ENCODE results near the gene PINK1. TPM values are rescaled to one million over a fixed set of nuclear protein-coding genes. Genes with fewer than 3 reads are reported as not detected.
A peak's percentile ranks its signal among the peaks of the same experiment; 100 is the strongest.

The PINK1 gene
- polyA plus RNA-seq, 1 of the 3 experiments (the other 2 are of a cell fraction) = 24.4 TPM

GRCh38 chr1:20696397-20697333, 63.4 kb downstream of the PINK1 start (continued):
- TF ChIP-seq RXRA (IDR thresholded peaks at IDR 0.05; ENCODE audit: borderline replicate concordance, low read depth) (no peak; the same call in 1 of the 2 replicates), GABPA (IDR thresholded peaks at IDR 0.05; ENCODE audit: low read depth) (no peak), RAD21 (IDR thresholded peaks at IDR 0.05; ENCODE audit: low read length) (peak; percentile 89), TEAD4 (IDR thresholded peaks at IDR 0.05; ENCODE audit: borderline replicate concordance, insufficient read depth) (0 out of 2 replicates have a peak, but pooled peaks have one; percentile 16), JUND (IDR thresholded peaks at IDR 0.05) (no peak), RFX5 (IDR thresholded peaks at IDR 0.05; ENCODE audit: low read length) (no peak)
- TF ChIP-seq, protein P1, sequence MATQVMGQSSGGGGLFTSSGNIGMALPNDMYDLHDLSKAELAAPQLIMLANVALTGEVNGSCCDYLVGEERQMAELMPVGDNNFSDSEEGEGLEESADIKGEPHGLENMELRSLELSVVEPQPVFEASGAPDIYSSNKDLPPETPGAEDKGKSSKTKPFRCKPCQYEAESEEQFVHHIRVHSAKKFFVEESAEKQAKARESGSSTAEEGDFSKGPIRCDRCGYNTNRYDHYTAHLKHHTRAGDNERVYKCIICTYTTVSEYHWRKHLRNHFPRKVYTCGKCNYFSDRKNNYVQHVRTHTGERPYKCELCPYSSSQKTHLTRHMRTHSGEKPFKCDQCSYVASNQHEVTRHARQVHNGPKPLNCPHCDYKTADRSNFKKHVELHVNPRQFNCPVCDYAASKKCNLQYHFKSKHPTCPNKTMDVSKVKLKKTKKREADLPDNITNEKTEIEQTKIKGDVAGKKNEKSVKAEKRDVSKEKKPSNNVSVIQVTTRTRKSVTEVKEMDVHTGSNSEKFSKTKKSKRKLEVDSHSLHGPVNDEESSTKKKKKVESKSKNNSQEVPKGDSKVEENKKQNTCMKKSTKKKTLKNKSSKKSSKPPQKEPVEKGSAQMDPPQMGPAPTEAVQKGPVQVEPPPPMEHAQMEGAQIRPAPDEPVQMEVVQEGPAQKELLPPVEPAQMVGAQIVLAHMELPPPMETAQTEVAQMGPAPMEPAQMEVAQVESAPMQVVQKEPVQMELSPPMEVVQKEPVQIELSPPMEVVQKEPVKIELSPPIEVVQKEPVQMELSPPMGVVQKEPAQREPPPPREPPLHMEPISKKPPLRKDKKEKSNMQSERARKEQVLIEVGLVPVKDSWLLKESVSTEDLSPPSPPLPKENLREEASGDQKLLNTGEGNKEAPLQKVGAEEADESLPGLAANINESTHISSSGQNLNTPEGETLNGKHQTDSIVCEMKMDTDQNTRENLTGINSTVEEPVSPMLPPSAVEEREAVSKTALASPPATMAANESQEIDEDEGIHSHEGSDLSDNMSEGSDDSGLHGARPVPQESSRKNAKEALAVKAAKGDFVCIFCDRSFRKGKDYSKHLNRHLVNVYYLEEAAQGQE (IDR thresholded peaks at IDR 0.05; ENCODE audit: low read depth, low read length) = no peak
- TF ChIP-seq, protein P2, sequence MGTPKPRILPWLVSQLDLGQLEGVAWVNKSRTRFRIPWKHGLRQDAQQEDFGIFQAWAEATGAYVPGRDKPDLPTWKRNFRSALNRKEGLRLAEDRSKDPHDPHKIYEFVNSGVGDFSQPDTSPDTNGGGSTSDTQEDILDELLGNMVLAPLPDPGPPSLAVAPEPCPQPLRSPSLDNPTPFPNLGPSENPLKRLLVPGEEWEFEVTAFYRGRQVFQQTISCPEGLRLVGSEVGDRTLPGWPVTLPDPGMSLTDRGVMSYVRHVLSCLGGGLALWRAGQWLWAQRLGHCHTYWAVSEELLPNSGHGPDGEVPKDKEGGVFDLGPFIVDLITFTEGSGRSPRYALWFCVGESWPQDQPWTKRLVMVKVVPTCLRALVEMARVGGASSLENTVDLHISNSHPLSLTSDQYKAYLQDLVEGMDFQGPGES (IDR thresholded peaks at IDR 0.05; ENCODE audit: low read depth, low read length) = no peak

DNA sequence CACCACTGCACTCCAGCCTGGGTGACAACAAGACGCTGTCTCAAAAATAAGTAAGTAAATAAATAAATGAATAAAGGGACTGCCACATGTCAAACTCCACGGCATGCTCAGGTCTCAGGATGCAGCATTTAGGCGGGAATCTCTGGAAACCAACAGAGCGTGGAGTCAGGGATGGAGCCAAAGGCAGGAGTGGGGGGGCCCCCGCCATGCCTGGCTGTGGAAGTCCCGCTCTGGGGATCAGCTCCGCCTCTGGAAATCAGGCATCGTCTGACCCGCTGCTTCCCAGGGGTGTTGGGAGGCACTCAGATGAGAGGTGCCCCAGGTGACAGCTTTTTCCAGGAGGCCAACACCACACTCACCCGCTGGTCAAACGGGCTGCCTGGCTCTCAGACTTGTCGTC, 64.3 kb downstream of the PINK1 start:
- H3K4me3 ChIP-seq (ENCODE audit: low read depth in 2 of 2, low read length in 1 of 2) = peak overlapping the region in 1 of 2 experiments; percentile 70; a peak in 1 of 4 replicates
- peak overlapping the region; percentile 73; the same call in 1 of the 2 replicates for H3K9ac ChIP-seq
- H3K9me3 ChIP-seq = no peaks in the 10 kb centered on the region
- H3F3A ChIP-seq (replicated peaks; ENCODE audit: insufficient read depth) = peaks cover 9% of the 10 kb centered on the region
- no peak overlapping the region for H2AFZ ChIP-seq (ENCODE audit: low read depth)
- H3K36me3 ChIP-seq (replicated peaks in 1 of 2; ENCODE audit: control insufficient read depth in 1 of 2, insufficient read depth in 2 of 2, low read length in 1 of 2) = no peaks in the 10 kb centered on the region
- H3K27ac ChIP-seq (ENCODE audit: low read depth in 2 of 2, low read length in 1 of 2) = peak overlapping the region in 1 of 2 experiments; percentile 95; a peak in 2 of 4 replicates
- no peak for DNase-seq
- H3K4me1 ChIP-seq (ENCODE audit: control insufficient read depth in 1 of 2, insufficient read depth in 2 of 2, low read depth in 1 of 2, low read length in 1 of 2) = peaks cover 3 to 21% of the 10 kb centered on the region in 2 experiments; a peak in 3 of 4 replicates
- H3K79me2 ChIP-seq (ENCODE audit: insufficient read depth) = no peaks in the 10 kb centered on the region
- TF ChIP-seq RFX5 (IDR thresholded peaks at IDR 0.05; ENCODE audit: low read length) = no peak
- TF ChIP-seq GABPA (IDR thresholded peaks at IDR 0.05; ENCODE audit: low read depth) = no peak
- TF ChIP-seq, protein P3, sequence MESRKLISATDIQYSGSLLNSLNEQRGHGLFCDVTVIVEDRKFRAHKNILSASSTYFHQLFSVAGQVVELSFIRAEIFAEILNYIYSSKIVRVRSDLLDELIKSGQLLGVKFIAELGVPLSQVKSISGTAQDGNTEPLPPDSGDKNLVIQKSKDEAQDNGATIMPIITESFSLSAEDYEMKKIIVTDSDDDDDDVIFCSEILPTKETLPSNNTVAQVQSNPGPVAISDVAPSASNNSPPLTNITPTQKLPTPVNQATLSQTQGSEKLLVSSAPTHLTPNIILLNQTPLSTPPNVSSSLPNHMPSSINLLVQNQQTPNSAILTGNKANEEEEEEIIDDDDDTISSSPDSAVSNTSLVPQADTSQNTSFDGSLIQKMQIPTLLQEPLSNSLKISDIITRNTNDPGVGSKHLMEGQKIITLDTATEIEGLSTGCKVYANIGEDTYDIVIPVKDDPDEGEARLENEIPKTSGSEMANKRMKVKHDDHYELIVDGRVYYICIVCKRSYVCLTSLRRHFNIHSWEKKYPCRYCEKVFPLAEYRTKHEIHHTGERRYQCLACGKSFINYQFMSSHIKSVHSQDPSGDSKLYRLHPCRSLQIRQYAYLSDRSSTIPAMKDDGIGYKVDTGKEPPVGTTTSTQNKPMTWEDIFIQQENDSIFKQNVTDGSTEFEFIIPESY (IDR thresholded peaks at IDR 0.05; ENCODE audit: borderline replicate concordance, low read depth) = no peak
- TF ChIP-seq JUND (IDR thresholded peaks at IDR 0.05) = no peak
- no peak for TF ChIP-seq FOXJ3 (CRISPR knock-in tag; IDR thresholded peaks at IDR 0.05)
- TF ChIP-seq MEF2A (IDR thresholded peaks at IDR 0.05; ENCODE audit: borderline replicate concordance, low read depth) = no peak
- no peaks in the 10 kb centered on the region for H3K27me3 ChIP-seq (ENCODE audit: insufficient read depth)
- 95% methylated on average over 6 of the region's 12 CpGs for WGBS (ENCODE audit: low lambda C conversion rate)
- no peaks in the 10 kb centered on the region for H3K9me2 ChIP-seq
- CTCF ChIA-PET = interaction anchor here (0.5 to 7.0 kb wide), 30 partner anchors 9 to 671 kb away, joined by 3 to 127 read pairs (median 4); partner anchors contain the start of gene KIF17
- POLR2A ChIA-PET = interaction anchor here (1.4 kb wide), 1 partner anchor 497 kb away, joined by 6 read pairs; no protein-coding TSS in a partner anchor
- H3K4me2 ChIP-seq = peak overlapping the region; percentile 97
- H4K20me1 ChIP-seq (ENCODE audit: insufficient read depth) = no peaks in the 10 kb centered on the region
